SK-N-SH treated with all-trans-retinoic acid at 6 μM for 48 hours (cell line): ENCODE measurements around the gene HADH.

ENCODE experiments used
- ARNTL ChIP-seq: fragments of 450-650 bp; formaldehyde crosslinking; IDR thresholded peaks from 2 replicates; pipeline ENCODE4 v1.5.0; 2020; ENCODE audit warnings: low read depth, mild to moderate bottlenecking, moderate library complexity, borderline replicate concordance
- BACH2 ChIP-seq: fragments of 250-450 bp; sonication (Bioruptor Pico); IDR thresholded peaks from 2 replicates; pipeline ENCODE4 v1.9.0; 2021; ENCODE audit warnings: mild to moderate bottlenecking, borderline replicate concordance
- ISL1 ChIP-seq: fragments of 250-450 bp; sonication (Bioruptor Pico); IDR thresholded peaks from 2 replicates; pipeline ENCODE4 v2.1.2; 2022; ENCODE audit warnings: mild to moderate bottlenecking, moderate library complexity
- PPARA ChIP-seq: fragments of 250-450 bp; sonication (Bioruptor Pico); IDR thresholded peaks from 2 replicates; pipeline ENCODE4 v1.5.0; 2020; ENCODE audit warnings: mild to moderate bottlenecking, borderline replicate concordance
- SNAI2 ChIP-seq: fragments of 250-450 bp; sonication (Bioruptor Pico); IDR thresholded peaks from 2 replicates; pipeline ENCODE4 v1.5.0; 2020; ENCODE audit warnings: mild to moderate bottlenecking, moderate library complexity
- TOX ChIP-seq: fragments of 250-450 bp; sonication (Bioruptor Pico); IDR thresholded peaks from 2 replicates; pipeline ENCODE4 v1.8.0; 2021; ENCODE audit warnings: mild to moderate bottlenecking, moderate library complexity, borderline replicate concordance
- ZC3H10 ChIP-seq: fragments of 250-450 bp; sonication (Bioruptor Pico); IDR thresholded peaks from 2 replicates; pipeline ENCODE4 v1.5.1; 2021; ENCODE audit warnings: mild to moderate bottlenecking, moderate library complexity
- ZFP3 ChIP-seq: fragments of 250-450 bp; sonication (Bioruptor Pico); IDR thresholded peaks from 2 replicates; pipeline ENCODE4 v1.5.0; 2020; ENCODE audit warnings: mild to moderate bottlenecking, moderate library complexity
- ZNF70 ChIP-seq: fragments of 450-650 bp; formaldehyde crosslinking; IDR thresholded peaks from 2 replicates; pipeline ENCODE4 v1.5.0; 2020; ENCODE audit warnings: mild to moderate bottlenecking, moderate library complexity
- ZNF8 ChIP-seq: fragments of 450-650 bp; formaldehyde crosslinking; IDR thresholded peaks from 2 replicates; pipeline ENCODE4 v1.5.0; 2020; ENCODE audit warnings: mild to moderate bottlenecking, moderate library complexity
- TF ChIP-seq, protein P1 (sequence below): fragments of 250-450 bp; sonication (Bioruptor Pico); IDR thresholded peaks from 2 replicates; pipeline ENCODE4 v1.5.1; 2020; ENCODE audit warnings: low read depth, mild to moderate bottlenecking, moderate library complexity
- TF ChIP-seq, protein P2 (sequence below): fragments of 250-450 bp; sonication (Bioruptor Pico); IDR thresholded peaks from 2 replicates; pipeline ENCODE4 v1.8.0; 2020; ENCODE audit warnings: mild to moderate bottlenecking, moderate library complexity, borderline replicate concordance
- TF ChIP-seq, protein P3 (sequence below): fragments of 250-450 bp; sonication (Bioruptor Pico); IDR thresholded peaks from 2 replicates; pipeline ENCODE4 v1.5.1; 2021; ENCODE audit warnings: mild to moderate bottlenecking, moderate library complexity

DNA sequence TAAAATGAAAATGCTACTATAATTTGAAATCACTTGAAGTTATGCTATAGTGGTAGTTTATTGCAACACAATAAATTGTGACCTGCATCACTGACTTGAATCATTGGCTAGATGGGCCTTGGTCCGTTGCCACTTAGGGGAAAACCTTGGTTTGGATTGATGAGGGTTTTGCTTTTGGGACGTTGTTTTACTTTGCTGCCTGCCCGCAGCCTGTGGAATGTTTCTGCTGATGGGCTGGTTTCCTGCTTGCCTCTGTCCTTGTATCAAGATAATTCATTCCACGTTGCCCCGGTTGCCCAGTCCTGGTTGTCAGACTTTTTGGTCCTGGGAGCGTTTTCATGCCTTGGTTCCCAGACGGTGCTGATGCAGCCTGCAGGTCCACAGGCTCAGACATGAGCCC, 18.3 kb downstream of the HADH start:
- no peak for TF ChIP-seq PPARA
- TF ChIP-seq ZC3H10: no peak
- TF ChIP-seq ZFP3 (CRISPR knock-in tag): no peak
- TF ChIP-seq, protein P1, sequence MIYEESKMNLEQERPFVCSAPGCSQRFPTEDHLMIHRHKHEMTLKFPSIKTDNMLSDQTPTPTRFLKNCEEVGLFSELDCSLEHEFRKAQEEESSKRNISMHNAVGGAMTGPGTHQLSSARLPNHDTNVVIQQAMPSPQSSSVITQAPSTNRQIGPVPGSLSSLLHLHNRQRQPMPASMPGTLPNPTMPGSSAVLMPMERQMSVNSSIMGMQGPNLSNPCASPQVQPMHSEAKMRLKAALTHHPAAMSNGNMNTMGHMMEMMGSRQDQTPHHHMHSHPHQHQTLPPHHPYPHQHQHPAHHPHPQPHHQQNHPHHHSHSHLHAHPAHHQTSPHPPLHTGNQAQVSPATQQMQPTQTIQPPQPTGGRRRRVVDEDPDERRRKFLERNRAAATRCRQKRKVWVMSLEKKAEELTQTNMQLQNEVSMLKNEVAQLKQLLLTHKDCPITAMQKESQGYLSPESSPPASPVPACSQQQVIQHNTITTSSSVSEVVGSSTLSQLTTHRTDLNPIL (CRISPR knock-in tag): no peak
- no peak for TF ChIP-seq SNAI2 (CRISPR knock-in tag)
- TF ChIP-seq, protein P2, sequence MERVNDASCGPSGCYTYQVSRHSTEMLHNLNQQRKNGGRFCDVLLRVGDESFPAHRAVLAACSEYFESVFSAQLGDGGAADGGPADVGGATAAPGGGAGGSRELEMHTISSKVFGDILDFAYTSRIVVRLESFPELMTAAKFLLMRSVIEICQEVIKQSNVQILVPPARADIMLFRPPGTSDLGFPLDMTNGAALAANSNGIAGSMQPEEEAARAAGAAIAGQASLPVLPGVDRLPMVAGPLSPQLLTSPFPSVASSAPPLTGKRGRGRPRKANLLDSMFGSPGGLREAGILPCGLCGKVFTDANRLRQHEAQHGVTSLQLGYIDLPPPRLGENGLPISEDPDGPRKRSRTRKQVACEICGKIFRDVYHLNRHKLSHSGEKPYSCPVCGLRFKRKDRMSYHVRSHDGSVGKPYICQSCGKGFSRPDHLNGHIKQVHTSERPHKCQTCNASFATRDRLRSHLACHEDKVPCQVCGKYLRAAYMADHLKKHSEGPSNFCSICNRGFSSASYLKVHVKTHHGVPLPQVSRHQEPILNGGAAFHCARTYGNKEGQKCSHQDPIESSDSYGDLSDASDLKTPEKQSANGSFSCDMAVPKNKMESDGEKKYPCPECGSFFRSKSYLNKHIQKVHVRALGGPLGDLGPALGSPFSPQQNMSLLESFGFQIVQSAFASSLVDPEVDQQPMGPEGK (CRISPR knock-in tag): no peak
- no peak for TF ChIP-seq ISL1 (CRISPR knock-in tag)
- no peak for TF ChIP-seq BACH2 (CRISPR knock-in tag)
- no peak for TF ChIP-seq TOX (CRISPR knock-in tag)
- TF ChIP-seq, protein P3, sequence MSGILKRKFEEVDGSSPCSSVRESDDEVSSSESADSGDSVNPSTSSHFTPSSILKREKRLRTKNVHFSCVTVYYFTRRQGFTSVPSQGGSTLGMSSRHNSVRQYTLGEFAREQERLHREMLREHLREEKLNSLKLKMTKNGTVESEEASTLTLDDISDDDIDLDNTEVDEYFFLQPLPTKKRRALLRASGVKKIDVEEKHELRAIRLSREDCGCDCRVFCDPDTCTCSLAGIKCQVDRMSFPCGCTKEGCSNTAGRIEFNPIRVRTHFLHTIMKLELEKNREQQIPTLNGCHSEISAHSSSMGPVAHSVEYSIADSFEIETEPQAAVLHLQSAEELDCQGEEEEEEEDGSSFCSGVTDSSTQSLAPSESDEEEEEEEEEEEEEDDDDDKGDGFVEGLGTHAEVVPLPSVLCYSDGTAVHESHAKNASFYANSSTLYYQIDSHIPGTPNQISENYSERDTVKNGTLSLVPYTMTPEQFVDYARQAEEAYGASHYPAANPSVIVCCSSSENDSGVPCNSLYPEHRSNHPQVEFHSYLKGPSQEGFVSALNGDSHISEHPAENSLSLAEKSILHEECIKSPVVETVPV: no peak
- TF ChIP-seq ZNF70 (CRISPR knock-in tag): no peak
- no peak for TF ChIP-seq ARNTL (CRISPR knock-in tag)
- no peak for TF ChIP-seq ZNF8 (CRISPR knock-in tag)
